GM12878 (cell line): ENCODE measurements around the gene IRAK2. TPM values are rescaled to one million over a fixed set of nuclear protein-coding genes. Genes with fewer than 3 reads are reported as not detected.

Experiments used
- ATAC-seq: fragments of 200-7000 bp; cut with Tn5 transposase; 3 replicates; pipeline ENCODE4 v1.9.1; 2020; ENCODE audit warnings: mild to moderate bottlenecking, moderate library complexity
- BruUV-seq: library from RNA; stranded (reverse); fragments of 400-500 nt; replicated peaks from 2 replicates; lab custom pipeline; 2021; lab: Mats Ljungman, UMichigan
- CTCF ChIA-PET: fragments of 300-600 bp; sonication (Branson Sonifier 250); formaldehyde crosslinking; extraction: SDS; loops from one replicate; lab custom pipeline; 2021; ENCODE audit warnings: inconsistent platforms; lab: Yijun Ruan, JAX
- POLR2A ChIA-PET: fragments of 350-600 bp; formaldehyde crosslinking; extraction: SDS; loops from one replicate; lab custom pipeline; 2021; ENCODE audit warnings: inconsistent platforms; lab: Charles Lee
- RAD21 ChIA-PET: fragments of 300-600 bp; sonication (Branson Sonifier 250); formaldehyde crosslinking; loops from one replicate; lab custom pipeline; 2023; ENCODE audit warnings: antibody characterized with exemption; ENCODE audit not compliant: unreplicated experiment; lab: Charles Lee
- SMC1A ChIA-PET: fragments of 300-600 bp; sonication (Branson Sonifier 250); formaldehyde crosslinking; loops from one replicate; lab custom pipeline; 2023; ENCODE audit not compliant: unreplicated experiment, uncharacterized antibody; lab: Charles Lee
- DNase-seq: peaks from one replicate; pipeline ENCODE4 v3.0.0-alpha.2; 2011; ENCODE audit warnings: low read depth, low spot score
- FAIRE-seq: peaks from 3 replicates; lab custom pipeline; 2011; peaks lifted over from hg19 to GRCh38; lab: Jason Lieb, UNC
- H2AFZ ChIP-seq: 2 replicates; pipeline ENCODE4 v1.6.0; 2011; ENCODE audit warnings: low read depth, low read length, control low read depth; ENCODE audit not compliant: control insufficient read depth
- H3K27ac ChIP-seq: 2 replicates; pipeline ENCODE4 v1.5.1; 2011; ENCODE audit warnings: control low read depth; ENCODE audit not compliant: control insufficient read depth, insufficient read depth
- H3K27me3 ChIP-seq, 2 experiments: replicated peaks in 1 of 2; 2 replicates each; pipeline versions ENCODE4 v1.6.0 to v1.6.1; 2011; ENCODE audit warnings: low read length in 1 of 2; ENCODE audit not compliant: control insufficient read depth in 2 of 2, insufficient read depth in 2 of 2
- H3K36me3 ChIP-seq, 2 experiments: 2 replicates each; pipeline ENCODE4 v1.5.1; 2011; ENCODE audit warnings: low read length in 1 of 2; ENCODE audit not compliant: control insufficient read depth in 2 of 2, insufficient read depth in 2 of 2
- H3K4me1 ChIP-seq: 2 replicates; pipeline ENCODE4 v1.6.1; 2011; ENCODE audit warnings: mild to moderate bottlenecking, low read length, moderate library complexity, mixed read lengths; ENCODE audit not compliant: control insufficient read depth, insufficient read depth
- H3K4me2 ChIP-seq: 2 replicates; pipeline ENCODE4 v1.6.0; 2011; ENCODE audit warnings: control low read depth; ENCODE audit not compliant: control insufficient read depth, insufficient read depth
- H3K4me3 ChIP-seq: fragments of 200-600 bp; sonication (generic); 2 replicates; pipeline ENCODE4 v1.5.1; 2016
- H3K79me2 ChIP-seq: 2 replicates; pipeline ENCODE4 v1.6.0; 2011; ENCODE audit warnings: low read length; ENCODE audit not compliant: control insufficient read depth, insufficient read depth
- H3K9ac ChIP-seq: 2 replicates; pipeline ENCODE4 v1.8.0; 2011; ENCODE audit warnings: low read length, control low read depth, mixed read lengths; ENCODE audit not compliant: control insufficient read depth, insufficient read depth
- H3K9me3 ChIP-seq: replicated peaks from 3 replicates; pipeline ENCODE4 v1.5.1; 2011; ENCODE audit warnings: mild to moderate bottlenecking, low read length; ENCODE audit not compliant: control insufficient read depth, insufficient read depth
- H4K20me1 ChIP-seq: 2 replicates; pipeline ENCODE4 v1.6.0; 2011; ENCODE audit not compliant: control insufficient read depth, insufficient read depth
- EP300 ChIP-seq, 2 experiments: fragments of 150-350 bp in 1 of 2; IDR thresholded peaks; 2 replicates each; pipeline ENCODE4 v1.6.1; 2011 to 2012; ENCODE audit warnings: low read depth in 2 of 2, low read length in 2 of 2, borderline replicate concordance in 1 of 2, improper control_type of control experiment in 1 of 2, inconsistent platforms in 1 of 2; ENCODE audit not compliant: control insufficient read depth in 1 of 2
- RUNX3 ChIP-seq: IDR thresholded peaks from 2 replicates; pipeline ENCODE4 v1.6.1; 2012; ENCODE audit warnings: low read length, inconsistent platforms
- SMARCA5 ChIP-seq: fragments of 450-650 bp; IDR thresholded peaks from 2 replicates; pipeline ENCODE4 v1.6.1; 2017; ENCODE audit warnings: mild to moderate bottlenecking
- TCF12 ChIP-seq: IDR thresholded peaks from 2 replicates; pipeline ENCODE4 v1.6.1; 2011; ENCODE audit warnings: low read depth, mild to moderate bottlenecking, low read length
- TCF7 ChIP-seq: IDR thresholded peaks from 2 replicates; pipeline ENCODE4 v1.6.1; 2014; ENCODE audit warnings: antibody characterized with exemption, borderline replicate concordance
- WGBS: methylation state at CpG from one replicate; pipeline ENCODE4 v1.1.6; 2016; ENCODE audit warnings: low lambda C conversion rate; ENCODE audit not compliant: insufficient replicate concordance, insufficient coverage; ENCODE audit errors: missing lambda C conversion rate; 5-methylcytosine and 5-hydroxymethylcytosine counted together
- in situ Hi-C: fragments of 300-500 bp; cut with MboI; formaldehyde crosslinking; loops from 9 replicates; pipeline ENCODE4 v1.14.3; 2018; ENCODE audit warnings: mixed read lengths
- intact Hi-C: fragments of 100-400 bp; cut with micrococcal nuclease; formaldehyde crosslinking; loops from one replicate; pipeline ENCODE4 v1.14.2; 2022; ENCODE audit not compliant: unreplicated experiment
- polyA plus RNA-seq, 11 experiments: library from polyadenylated mRNA; depleted of rRNA in 4 of 11; unstranded in 6 of 11; stranded (reverse) in 5 of 11; fragments of >200 nt; fragmentation: Nextera tagmentation in 4 of 11; fragmentation: Illumina TruSeq in 1 of 11; extraction: Ambion mirVana in 4 of 11; extraction: Trizol in 1 of 11; gene quantifications; 1 replicate in 1 of 11; 2 replicates in 10 of 11; pipeline versions ENCODE4 v1.2.1 to v1.2.3, GENCODE V29; 2011 to 2016; ENCODE audit warnings: inconsistent platforms in 2 of 11, missing spikeins in 2 of 11, low read depth in 1 of 11
- total RNA-seq, 4 experiments: library from RNA; depleted of rRNA in 3 of 4; stranded (reverse); fragments of >200 nt in 3 of 4; fragmentation: Illumina TruSeq in 1 of 4; extraction: Trizol in 1 of 4; gene quantifications; 2 replicates each; pipeline versions ENCODE4 v1.2.1 to v1.2.3, GENCODE V29; 2013 to 2021
- TF ChIP-seq, protein P1 (sequence below): fragments of 450-650 bp; IDR thresholded peaks from 2 replicates; pipeline ENCODE4 v1.6.1; 2016; ENCODE audit warnings: mild to moderate bottlenecking, moderate library complexity, borderline replicate concordance
- TF ChIP-seq, protein P2 (sequence below): IDR thresholded peaks from 2 replicates; pipeline ENCODE4 v1.6.1; 2011; ENCODE audit warnings: low read depth, low read length, improper control_type of control experiment, borderline replicate concordance

IRAK2 gene
- total and polyA plus RNA-seq, 10 of the 15 experiments (the other 5 are each of a cell fraction or from before 2014, with no cell fraction given): 0.48 to 5.7 (median 4.5) TPM

DNA sequence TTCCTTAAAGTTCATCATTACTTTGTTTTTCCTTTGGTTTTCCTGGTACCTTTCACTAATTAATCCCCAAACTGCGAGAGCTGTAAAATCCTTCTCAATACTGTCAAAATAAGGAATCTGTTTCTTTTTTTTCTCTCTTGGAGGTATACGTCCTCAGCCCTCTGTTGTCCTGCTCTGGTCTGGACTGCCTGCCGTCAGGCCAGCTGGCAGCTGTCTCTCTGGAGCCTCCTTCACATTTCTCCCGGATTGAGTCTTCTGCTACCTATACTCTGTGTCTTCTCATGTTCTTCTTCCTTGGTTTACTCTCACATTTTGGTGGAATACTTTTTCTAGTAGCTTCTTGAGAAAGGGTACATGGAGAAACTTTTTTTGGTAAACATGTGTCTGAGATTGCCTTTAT lies 97.3 kb downstream of the IRAK2 start:
- FAIRE-seq (no peak), DNase-seq (no peak), ATAC-seq (no peak)
- CTCF ChIA-PET: interaction anchor here (1.5 to 2.2 kb wide), 2 partner anchors 18 to 274 kb away, joined by 3 to 9 read pairs; no protein-coding TSS in a partner anchor
- Histone ChIP-seq H3K4me2 (no peak overlapping the region), H3K9me3 (no peaks in the 10 kb centered on the region), H3K4me1 (no peaks in the 10 kb centered on the region), H4K20me1 (no peaks in the 10 kb centered on the region), H3K4me3 (no peak overlapping the region), H3K9ac (no peak overlapping the region), H3K36me3 (peaks cover 11 to 24% of the 10 kb centered on the region in 2 experiments; a peak in 3 of 4 replicates), H3K79me2 (peaks cover 46% of the 10 kb centered on the region), H3K27me3 (no peaks in the 10 kb centered on the region), H2AFZ (no peak overlapping the region), H3K27ac (no peak overlapping the region)
- POLR2A ChIA-PET: interaction anchor here (0.6 to 1.7 kb wide), 6 partner anchors 9 to 329 kb away, joined by 4 to 8 read pairs (median 5); partner anchors contain the start of gene CRELD1
- TF ChIP-seq RUNX3 (no peak), TCF7 (no peak), SMARCA5 (no peak), EP300 (IDR thresholded peaks at IDR 0.05; ENCODE audit: borderline replicate concordance in 1 of 2, control insufficient read depth in 1 of 2, low read depth in 2 of 2, low read length in 2 of 2) (no peak), TCF12 (no peak)
- TF ChIP-seq, protein P1, sequence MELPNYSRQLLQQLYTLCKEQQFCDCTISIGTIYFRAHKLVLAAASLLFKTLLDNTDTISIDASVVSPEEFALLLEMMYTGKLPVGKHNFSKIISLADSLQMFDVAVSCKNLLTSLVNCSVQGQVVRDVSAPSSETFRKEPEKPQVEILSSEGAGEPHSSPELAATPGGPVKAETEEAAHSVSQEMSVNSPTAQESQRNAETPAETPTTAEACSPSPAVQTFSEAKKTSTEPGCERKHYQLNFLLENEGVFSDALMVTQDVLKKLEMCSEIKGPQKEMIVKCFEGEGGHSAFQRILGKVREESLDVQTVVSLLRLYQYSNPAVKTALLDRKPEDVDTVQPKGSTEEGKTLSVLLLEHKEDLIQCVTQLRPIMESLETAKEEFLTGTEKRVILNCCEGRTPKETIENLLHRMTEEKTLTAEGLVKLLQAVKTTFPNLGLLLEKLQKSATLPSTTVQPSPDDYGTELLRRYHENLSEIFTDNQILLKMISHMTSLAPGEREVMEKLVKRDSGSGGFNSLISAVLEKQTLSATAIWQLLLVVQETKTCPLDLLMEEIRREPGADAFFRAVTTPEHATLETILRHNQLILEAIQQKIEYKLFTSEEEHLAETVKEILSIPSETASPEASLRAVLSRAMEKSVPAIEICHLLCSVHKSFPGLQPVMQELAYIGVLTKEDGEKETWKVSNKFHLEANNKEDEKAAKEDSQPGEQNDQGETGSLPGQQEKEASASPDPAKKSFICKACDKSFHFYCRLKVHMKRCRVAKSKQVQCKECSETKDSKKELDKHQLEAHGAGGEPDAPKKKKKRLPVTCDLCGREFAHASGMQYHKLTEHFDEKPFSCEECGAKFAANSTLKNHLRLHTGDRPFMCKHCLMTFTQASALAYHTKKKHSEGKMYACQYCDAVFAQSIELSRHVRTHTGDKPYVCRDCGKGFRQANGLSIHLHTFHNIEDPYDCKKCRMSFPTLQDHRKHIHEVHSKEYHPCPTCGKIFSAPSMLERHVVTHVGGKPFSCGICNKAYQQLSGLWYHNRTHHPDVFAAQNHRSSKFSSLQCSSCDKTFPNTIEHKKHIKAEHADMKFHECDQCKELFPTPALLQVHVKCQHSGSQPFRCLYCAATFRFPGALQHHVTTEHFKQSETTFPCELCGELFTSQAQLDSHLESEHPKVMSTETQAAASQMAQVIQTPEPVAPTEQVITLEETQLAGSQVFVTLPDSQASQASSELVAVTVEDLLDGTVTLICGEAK: no peak
- TF ChIP-seq, protein P2, sequence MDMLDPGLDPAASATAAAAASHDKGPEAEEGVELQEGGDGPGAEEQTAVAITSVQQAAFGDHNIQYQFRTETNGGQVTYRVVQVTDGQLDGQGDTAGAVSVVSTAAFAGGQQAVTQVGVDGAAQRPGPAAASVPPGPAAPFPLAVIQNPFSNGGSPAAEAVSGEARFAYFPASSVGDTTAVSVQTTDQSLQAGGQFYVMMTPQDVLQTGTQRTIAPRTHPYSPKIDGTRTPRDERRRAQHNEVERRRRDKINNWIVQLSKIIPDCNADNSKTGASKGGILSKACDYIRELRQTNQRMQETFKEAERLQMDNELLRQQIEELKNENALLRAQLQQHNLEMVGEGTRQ: no peak
- intact Hi-C loops: no loop called here
- in situ Hi-C loops: no loop called here
- SMC1A ChIA-PET: interaction anchor here (1.1 to 2.5 kb wide), 4 partner anchors 11 to 70 kb away, joined by 3 to 5 read pairs (median 4); no protein-coding TSS in a partner anchor
- 84% methylated on average over 4 of the region's 4 CpGs for WGBS
- BruUV-seq: no TSS peak
- RAD21 ChIA-PET: interaction anchor here (1.5 to 2.1 kb wide), 2 partner anchors 14 to 31 kb away, joined by 5 to 7 read pairs; partner anchors contain the start of genes GHRL and TATDN2
